Fibroblast of mammary gland (primary cell): ENCODE measurements around the gene ATXN1.
A peak's percentile ranks its signal among the peaks of the same experiment; 100 is the strongest.

Experiments
- DNase-seq: peaks from one replicate; pipeline ENCODE4 v3.0.0-alpha.2; 2010; ENCODE audit warnings: low read depth
- H3K4me3 ChIP-seq: 2 replicates; pipeline ENCODE4 v1.5.1; 2011; ENCODE audit warnings: low read depth, mild to moderate bottlenecking, low read length, moderate library complexity; ENCODE audit not compliant: control insufficient read depth
- TF ChIP-seq, protein P1 (sequence below): conservative IDR thresholded peaks from 2 replicates; pipeline ENCODE4 v1.5.1; 2011; ENCODE audit warnings: low read depth, low read length, inconsistent platforms; ENCODE audit not compliant: control insufficient read depth, insufficient read depth

Gene ATXN1

DNA sequence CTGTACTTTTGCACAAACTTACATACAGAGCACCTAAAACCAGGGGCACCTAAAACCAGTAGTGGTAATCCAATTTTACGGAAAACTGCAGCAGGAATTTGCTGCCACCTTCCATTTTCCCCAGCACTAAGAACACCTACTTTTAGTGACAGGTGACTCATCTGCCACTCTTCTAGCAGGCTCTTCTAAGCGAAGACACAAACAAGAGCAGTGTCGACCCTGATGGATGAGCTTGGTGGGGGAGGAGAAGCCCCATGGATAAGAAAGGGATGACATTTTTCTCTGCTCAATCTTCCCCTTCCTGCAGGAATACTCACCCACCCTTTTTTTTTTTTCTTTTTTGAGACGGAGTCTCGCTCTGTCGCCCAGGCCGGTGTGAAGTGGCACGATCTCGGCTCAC, 406.0 kb downstream of the ATXN1 start:
- DNase-seq, result no peak
- TF ChIP-seq, protein P1, sequence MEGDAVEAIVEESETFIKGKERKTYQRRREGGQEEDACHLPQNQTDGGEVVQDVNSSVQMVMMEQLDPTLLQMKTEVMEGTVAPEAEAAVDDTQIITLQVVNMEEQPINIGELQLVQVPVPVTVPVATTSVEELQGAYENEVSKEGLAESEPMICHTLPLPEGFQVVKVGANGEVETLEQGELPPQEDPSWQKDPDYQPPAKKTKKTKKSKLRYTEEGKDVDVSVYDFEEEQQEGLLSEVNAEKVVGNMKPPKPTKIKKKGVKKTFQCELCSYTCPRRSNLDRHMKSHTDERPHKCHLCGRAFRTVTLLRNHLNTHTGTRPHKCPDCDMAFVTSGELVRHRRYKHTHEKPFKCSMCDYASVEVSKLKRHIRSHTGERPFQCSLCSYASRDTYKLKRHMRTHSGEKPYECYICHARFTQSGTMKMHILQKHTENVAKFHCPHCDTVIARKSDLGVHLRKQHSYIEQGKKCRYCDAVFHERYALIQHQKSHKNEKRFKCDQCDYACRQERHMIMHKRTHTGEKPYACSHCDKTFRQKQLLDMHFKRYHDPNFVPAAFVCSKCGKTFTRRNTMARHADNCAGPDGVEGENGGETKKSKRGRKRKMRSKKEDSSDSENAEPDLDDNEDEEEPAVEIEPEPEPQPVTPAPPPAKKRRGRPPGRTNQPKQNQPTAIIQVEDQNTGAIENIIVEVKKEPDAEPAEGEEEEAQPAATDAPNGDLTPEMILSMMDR, result no peak
- H3K4me3 ChIP-seq, result no peak overlapping the region

DNA sequence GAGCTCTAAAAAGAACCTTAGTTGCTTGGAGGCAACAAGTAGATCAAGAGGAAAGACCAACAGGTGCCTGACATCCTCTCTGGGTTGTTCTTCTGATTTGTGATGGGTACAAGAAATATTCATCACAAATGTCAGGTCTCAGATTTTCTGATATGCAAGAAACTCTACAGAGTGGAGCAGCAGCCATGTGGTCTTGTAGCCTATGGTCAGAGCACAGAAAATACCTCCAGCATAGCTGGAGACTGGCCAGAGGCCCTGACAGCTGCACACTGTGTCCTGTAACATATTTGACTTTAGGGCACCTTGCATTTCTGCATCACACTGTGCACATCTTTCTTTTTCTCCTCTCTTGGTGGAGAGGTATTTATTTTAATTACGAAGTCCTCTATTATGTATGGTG, 406.6 kb downstream of the ATXN1 start:
- TF ChIP-seq, protein P1, result no peak
- no peak overlapping the region for H3K4me3 ChIP-seq
- DNase-seq, result no peak

- TF ChIP-seq, protein P1, result no peak
- H3K4me3 ChIP-seq, result no peak overlapping the region
- no peak for DNase-seq
Measured at GRCh38 chr6:16352821-16353438, 408.3 kb downstream of the ATXN1 start.

- no peak overlapping the region for H3K4me3 ChIP-seq
- TF ChIP-seq, protein P1, result no peak
- peak; percentile 80 for DNase-seq
Measured at GRCh38 chr6:16352258-16352635, 409.0 kb downstream of the ATXN1 start.

DNA sequence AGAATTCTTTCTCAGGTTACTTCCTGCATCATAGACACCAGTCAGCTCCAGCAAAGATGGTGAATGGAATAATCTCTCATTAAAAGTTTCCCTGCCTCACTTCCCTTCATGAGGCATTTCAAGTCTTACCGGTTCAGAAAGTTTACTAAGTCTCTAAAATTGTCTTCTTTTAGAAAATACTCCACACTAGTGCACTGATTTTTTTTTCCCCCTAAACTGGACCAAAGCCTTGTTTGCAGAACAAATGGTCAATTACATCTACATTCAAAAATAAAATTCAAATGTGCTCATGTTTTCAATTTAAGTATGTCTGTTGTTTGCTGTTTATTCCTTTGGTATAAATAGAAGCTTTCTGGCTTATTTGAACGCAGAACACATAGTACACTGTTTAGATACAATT, 411.7 kb downstream of the ATXN1 start:
- no peak overlapping the region for H3K4me3 ChIP-seq
- TF ChIP-seq, protein P1, result no peak
- DNase-seq, result no peak

GRCh38 chr6:16346831-16347230, 414.4 kb downstream of the ATXN1 start:
- TF ChIP-seq, protein P1, result no peak
- no peak overlapping the region for H3K4me3 ChIP-seq
- no peak for DNase-seq
